Stimulated activated CD4-positive, alpha-beta T cell treated with anti-CD3 and anti-CD28 coated beads, Interleukin-2, amount 100 ng/mL, for 4 hours (primary cell): ENCODE data around the gene ZCCHC7.

Source experiments
- DNase-seq: peaks from one replicate; pipeline ENCODE4 v3.0.0-alpha.2; 2020; ENCODE audit warnings: low read depth

ZCCHC7 gene

DNA sequence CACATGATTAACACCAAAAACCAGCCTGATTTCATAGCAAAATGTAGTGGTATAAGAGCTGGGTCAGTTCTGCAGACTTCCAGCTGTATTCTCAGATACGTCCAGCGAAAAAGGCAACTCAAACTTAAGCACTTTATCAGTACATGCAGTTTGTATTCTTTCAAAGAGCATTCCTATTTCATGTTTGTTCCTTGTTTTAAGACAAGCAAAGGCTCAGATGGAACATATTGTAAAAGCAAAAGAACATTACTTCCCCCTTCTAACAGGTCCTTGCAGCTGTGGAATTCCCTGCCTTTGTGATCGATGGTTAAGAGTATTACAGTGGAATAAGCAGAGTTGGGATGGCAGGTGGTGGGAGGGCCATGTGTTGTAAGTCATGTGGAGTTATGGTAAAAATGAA is 215.8 kb downstream of the ZCCHC7 start:
- no peak for DNase-seq

DNA sequence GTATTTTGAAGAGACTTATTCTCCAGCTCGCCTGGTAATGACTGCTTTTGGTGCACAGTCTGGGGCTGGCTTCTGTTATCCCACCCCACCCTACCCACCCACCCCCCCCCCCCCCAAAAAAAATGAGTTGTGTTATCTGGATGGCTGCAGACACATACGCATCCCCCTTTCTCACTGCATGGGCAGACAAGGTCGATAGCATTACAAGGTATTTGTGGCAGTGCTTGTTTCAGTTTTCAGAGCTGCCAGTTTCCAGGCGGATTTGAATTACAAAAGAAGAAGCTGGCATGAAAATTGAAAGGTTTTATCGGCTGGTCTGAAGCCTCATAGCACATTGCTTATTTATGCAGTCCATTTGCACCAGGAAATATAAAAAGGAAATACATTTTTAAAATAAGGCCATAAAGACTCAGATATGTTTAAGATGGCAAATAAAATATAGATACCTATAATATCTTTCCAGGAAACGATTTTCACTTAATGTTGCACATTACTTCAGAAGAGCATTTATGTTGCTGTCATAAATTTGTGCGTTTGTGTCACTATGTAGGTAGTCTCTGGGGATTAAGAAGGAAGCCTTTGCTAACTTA is 217.0 kb downstream of the ZCCHC7 start:
- DNase-seq, result no peak

DNA sequence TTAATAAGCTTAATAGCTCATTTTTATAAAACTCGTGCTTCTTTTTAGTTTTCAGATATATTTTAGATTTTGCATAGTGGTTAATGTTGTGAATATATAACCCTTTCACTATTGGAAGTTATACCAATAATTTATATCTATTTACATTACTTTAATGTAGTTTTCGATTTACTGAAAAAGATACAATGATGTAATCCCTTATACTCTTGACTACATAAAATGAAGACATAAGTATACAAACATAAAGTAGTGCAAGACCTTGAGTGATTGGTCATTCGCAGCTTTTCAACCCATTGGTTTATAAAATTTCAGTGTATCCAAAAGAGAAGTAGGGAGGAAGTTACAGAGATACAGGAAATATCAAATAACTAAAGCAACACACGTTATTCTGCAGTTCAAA is 217.8 kb downstream of the ZCCHC7 start:
- DNase-seq, result no peak

DNA sequence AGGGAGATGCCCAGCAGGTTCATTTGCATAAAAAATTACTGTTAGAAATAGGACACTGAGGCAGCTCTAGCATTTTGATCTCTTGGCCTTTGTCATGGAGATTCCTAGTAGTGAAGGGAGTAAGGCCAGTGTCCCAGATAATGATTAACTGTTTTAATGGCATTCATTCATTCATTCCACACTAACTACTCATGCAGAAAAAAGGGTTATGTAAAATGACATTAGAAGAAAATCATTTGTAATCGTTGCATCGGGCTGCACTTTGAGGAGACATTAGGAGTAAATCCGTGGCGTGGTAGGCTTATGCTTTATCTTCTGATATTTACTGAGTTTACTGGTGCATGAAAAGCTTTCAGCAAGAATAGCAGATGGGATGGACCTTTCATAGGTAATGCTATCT is 219.5 kb downstream of the ZCCHC7 start:
- no peak for DNase-seq

DNA sequence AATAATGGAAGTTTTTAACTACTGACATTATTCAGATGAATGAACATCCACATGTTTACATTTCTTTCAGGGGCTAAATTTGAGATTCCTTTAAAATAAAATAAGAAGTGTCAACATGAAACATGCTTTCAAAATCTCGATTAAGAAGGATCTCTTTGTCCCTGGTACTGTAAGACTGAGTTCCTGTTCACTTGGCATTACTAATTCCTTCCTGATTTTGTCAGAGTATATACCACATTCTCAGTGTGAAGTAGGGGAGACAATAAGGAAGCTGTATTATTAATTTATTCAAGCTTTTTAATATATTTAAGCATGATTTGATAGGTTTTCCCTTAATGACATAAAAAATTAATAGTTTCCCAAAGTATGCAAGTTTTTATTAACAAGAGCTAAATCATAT is 220.6 kb downstream of the ZCCHC7 start:
- no peak for DNase-seq

DNA sequence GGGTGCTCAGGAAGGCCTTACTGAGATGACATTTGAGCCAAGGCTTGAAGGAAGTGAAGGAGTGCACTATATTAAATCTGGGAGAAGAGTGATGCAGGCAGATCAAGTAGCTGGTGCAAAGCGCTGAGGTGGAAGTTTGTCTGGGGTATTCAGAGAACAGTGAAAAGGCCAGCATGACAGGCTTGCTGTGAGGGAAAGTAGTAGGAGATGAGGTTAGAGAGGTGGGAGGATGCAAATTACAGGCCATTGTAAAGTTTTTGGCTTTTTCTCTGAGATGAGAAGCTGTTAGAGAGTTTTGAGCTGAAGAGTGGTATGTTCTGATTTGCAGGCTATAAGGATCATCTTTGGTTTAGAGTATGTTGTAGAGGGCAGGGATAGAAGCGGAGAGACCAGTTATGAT is 221.3 kb downstream of the ZCCHC7 start:
- no peak for DNase-seq

DNA sequence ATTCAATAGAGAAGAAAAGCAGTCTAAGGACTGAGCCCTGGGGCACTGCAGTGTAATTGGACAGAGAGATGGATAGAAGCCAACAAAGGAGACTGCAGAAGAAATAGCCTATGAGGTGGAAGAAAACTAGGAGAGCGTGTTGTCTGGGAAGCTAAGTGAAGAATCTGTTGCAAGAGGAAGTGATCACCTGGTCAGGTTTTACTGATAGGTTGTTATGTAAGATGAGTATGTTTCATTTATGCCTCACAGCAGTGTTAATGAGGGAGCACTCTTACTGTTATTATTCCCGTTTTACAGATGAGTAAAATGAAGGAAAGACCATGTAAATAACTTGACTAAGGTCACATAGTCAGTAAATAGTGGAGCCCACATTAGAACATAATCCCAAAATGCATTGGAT is 222.1 kb downstream of the ZCCHC7 start:
- DNase-seq, result no peak

DNA sequence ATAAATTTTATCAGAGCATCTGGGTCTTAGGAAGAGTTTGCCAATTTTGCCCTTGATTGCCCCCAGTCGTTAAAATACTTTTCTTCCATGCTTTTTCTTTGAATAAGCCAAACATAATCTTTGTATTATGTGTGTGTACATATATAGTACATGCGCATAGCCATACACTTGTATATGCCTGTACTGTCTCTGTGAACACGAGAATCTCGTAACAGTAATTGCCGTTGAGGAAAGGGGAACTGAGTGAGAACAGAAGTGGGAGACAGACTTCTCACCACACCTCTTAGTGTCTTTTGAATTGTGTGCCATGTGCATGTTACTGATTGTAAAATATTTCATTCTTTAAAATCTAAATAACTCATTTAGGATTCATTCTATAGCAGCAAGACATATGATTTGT is 222.5 kb downstream of the ZCCHC7 start:
- no peak for DNase-seq

DNA sequence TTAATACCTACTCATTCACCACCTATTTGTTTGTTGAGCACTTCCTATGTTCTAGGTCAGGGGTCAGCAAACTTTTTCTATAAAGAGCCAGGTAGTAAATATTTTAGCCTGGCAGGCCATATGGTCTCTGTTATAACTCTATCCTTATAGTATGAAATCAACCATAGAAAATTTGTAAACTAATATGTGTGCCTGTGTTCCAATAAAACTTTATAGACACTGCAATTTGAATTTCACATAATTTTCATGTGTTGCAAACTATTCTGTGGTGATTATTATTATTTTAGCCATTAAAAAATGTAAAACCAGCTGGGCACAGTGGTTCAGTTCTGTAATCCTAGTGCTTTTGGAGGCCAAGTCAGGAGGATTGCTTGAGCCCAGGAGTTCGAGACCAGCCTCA is 223.3 kb downstream of the ZCCHC7 start:
- no peak for DNase-seq

DNA sequence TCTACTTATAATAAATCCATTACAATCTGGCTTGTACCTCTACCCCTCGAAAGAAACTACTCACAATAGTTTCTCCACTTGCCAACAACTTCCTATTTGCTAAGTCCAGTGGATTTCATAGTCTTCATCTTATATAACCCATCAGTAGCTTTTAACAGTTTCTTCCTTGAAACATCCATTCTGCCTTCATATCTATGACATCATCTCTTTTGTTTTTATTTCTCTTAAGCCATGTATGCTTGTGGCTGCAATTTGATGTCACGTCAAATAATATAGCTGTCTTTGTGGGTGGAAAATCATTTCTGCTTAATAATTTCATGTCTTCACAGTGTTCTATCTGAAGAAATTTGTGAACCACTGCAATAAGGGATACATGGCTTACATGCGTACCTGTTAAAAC is 224.7 kb downstream of the ZCCHC7 start:
- no peak for DNase-seq

DNA sequence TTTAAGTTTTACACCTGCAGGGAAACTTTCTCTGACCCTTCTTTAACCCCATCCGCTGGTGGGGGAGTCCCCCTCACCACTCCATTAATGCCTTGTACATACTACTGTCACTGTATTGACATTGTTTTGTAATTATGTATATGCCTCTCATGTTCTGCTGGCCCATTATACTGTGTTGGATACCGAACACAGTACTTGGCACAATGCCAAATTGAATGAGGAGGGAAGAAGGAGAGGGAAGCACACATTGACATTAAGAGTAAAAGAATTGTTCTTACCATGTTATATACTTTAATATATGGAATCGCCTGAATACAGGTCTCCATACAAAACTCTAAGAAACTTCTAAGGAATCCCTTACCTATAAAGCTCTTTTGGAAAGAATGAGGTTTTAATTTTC is 228.5 kb downstream of the ZCCHC7 start:
- no peak for DNase-seq

DNA sequence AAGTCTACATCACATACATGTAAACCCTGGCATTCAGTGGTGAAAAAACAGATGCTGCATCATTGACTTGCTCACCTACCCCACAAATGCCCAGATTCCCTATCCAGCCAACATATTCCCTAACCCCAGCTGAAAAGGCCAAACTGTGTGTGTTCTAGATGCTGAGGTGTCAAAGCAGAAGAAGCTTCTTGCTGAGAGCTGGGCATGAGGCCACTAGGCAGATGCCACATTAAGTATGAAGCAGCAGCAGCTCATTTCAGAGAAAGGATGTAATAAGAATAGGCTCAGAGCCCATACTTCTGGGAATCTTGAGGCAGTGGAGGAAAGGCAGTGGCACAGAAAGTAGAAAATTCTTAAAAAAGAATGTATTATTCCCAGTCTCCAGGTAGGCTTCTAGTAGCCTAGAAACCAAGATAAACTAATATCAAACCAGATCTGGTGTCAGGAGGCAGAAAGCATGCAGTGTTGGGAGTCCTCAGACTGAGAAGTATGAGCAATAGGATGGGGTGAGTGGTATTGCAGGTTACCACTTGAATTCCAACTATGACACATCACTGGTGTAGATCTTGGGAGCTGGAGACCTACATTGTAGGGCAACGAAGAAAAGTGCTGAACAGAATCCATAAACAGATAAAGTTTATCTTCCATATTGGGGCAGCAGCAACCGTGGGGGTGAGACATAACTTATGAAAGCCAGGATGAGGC is 230.3 kb downstream of the ZCCHC7 start:
- DNase-seq, result no peak

DNA sequence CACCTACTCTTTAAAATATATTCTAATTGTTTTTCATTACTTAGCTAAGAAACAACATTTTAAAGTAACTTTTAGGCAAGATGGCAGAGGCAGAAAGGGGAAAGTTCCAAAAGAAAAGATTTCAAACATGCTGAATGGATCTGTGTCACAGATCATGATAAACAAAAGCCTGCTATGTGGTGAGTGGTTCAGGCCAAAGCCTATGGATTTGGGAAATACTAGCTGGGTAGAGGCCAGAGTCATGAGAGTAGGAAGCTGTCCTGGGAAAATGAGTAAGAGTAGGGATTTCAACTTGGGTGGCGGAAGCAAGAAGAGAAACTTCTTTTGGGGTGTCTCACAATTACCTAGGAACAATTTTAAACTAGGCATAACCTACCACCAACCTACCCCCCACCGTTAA is 233.4 kb downstream of the ZCCHC7 start:
- DNase-seq, result no peak

DNA sequence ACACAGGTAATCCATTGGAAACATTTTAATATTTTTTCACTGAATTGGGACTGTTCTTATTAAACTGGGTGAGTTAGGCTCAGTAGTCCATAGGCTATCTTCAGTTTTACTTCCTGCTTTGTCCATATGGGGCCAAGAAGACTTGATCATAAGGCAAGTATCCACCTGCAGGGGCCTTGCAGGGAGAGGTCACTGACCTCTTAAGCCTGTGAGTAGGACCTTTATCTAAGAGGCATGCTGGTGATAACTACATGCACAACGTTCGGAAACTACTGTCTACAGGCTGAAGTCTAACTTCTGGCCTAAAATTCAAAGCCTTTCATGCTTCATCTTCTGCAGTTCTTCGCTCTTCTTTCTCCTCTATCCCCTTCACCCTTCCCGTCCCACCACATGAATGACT is 242.1 kb downstream of the ZCCHC7 start:
- no peak for DNase-seq

DNA sequence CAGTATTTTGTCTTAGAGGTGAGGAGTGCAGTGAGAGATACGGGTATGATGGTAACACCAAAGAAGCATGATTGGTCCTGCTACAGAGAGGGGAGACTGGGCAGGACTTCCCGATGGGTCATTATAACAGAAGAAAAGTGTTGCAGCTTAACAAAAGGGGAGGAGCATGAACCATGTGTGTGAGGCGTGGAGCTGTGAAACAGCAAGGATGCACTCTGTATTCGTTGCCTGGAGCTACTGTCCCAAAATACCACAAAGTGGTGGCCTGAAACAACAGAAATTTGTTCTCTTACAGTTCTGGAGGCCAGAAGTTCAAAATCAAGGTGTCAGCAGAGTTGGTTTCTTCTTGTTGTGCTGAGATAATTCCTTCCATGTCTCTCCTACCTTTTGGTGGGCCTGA is 242.8 kb downstream of the ZCCHC7 start:
- no peak for DNase-seq

DNA sequence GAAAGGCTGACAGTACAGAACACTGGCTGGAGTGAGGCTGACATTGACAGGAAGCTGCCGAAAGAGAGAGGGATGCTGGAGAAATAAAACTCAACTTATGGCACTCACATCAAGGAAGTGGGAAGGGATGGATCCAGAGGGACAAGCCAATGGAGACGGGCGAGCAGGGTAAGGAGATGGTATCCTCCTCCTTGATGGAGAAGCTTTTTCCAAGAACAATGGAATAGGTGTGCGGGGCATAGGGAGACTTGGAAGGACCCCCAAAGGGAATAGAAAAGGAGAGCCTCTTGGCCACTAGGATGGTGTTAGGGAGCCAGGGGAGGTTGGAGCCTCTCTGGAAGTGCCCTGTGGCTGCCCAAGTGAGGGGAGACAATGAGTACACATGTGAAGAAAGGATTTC is 243.8 kb downstream of the ZCCHC7 start:
- no peak for DNase-seq

DNA sequence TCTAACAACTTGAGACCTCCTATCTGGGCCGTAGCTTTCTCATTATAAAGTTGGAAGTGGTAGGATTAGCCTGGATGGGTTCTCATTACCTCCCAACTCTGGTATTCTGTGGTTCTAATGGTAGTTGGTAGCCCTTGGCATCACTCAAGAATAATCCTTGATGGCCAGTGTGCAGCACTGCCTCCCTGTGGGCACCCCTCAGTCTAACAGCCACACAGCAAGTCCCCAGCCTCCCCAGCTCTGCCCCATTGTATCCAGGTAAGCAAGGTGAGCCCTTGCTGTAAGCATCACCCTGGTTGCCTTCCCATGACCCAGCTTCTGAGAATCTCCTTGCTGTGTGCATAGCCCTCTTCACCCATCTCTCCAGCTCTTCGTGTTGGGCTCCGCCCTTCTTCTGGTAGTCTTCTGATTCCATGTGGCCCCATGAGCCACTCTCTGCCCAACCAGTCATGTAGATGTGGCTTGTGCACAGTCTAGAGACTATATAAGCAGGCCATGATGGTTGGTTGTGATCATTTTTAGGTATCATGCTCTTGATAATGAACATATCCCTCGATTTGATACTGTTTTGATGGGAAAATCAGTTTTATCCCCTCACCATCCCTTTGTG is 244.5 kb downstream of the ZCCHC7 start:
- no peak for DNase-seq

DNA sequence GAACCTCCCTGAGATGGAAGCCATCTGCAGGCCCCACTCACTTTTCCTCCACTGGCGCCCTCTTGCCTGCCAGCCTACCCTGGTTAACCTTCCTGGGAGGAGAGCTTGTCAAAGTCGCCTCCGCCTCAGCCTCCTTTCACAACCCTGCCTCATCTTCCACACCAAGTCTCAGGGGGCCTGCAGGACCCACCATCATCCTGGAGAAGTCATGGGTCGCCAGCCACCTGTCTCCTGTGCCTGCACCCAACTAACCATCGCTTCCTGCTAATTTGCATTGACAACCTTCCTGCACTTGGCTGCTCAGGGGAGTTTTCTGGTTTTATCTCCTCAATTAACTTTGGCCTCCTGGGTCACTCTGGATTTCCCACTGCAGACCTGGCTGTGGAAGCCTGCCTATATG is 249.3 kb downstream of the ZCCHC7 start:
- DNase-seq, result no peak

DNA sequence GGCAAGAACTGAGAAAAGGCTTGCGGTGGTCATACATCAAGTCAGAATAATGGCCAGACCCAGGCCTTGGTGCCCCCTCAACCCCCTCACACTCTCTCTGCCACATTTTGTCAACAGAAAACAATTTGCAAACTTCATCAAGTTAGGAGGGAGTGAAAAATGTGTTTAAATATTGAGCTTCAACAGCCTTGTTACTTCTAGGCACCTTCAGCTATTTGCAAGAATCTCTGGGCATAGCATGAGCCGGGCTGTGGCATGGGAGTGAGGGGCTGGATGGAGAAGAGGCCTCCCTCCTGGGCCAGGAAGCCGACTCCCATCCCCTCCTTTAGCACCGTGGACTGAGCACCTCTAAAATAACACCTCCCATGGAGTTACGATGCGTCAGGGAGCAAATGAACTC is 249.9 kb downstream of the ZCCHC7 start:
- no peak for DNase-seq

DNA sequence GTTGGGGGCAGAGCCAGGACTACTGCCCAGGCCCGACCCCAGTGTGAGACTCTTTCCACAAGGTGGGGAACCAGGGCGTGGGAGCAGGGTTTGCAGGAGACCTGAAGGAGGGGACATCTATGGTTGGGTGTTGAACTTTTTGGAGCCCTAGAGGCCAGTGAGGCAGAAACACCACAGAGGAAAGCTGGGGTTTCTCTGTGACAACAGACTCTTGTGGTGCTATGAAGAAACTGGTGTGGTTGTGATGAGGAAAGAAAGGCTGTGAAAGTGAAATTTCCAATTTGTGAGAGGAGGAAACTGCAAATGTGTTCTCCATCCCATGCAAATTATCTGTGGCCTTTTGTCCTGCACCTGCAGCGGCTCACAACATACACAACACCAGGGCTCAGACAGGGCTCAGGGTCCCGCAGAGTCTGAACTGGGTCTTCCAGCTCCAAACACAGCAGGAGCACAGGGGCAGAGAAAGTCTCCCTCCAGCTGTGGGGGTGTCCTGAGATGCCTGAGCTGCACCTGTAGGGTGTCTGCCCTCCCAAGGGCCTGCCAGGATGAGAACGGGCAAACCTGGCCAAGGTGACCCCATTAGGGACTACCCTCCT is 250.7 kb downstream of the ZCCHC7 start:
- DNase-seq, result no peak

DNA sequence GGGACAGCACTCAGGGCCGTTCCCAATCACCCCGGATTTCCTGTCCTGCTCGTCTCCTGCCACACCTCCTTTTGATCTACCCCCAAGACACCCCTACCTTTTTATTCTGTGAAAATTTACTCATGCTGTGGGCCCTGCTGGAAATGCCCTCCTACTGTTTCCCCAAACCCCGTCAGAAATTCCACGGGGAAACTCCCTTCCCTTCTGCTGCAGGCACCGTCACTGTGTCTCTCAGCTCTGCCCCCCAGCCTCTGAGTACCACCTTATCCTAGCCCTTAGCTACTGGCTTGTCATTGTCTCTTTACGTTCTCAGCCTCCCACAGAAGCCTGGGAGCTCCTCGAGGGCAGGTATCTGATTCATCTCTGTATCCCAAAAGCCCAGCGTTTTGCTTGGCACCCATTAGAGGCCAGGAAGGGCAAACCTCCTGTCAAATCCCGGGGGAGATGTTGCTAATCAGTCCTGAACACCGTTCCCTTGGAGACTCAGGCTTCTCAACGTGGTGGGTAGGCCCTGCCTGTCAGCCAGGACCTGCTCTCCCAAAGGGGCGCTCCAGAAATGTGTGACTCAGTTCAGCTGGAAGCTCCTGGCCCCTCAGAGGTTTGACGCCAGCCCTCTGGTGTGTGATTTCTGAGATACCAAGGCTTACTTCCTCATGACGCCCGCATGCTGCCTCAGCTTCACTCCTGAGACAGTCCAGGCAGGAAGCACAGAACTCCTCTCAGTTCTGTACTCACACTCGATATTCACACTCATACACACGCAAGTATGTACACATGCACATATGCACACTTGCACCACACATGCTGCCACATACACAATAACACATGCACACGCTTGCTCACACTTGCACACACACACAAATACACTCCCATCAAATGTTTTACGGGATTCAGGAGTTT is 251.4 kb downstream of the ZCCHC7 start:
- no peak for DNase-seq

DNA sequence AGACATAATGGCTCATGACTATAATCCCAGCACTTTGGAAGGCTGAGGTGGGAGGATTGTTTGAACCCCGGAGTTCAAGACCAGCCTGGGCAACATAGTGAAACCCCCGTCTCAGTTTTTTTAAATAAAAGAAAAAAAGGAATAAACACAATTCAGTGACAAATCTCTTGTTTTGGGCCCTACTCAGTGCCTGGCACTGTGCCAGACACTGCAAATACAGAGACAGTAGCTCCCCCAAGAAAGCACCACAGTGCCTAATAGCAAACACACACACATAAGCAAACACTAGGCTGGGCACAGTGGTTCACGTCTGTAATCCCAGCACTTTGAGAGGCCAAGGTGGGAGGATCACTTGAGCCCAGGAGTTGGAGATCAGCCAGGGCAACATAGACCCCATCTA is 252.5 kb downstream of the ZCCHC7 start:
- no peak for DNase-seq
